ENCODE measurements around the gene STIMATE.

Gene STIMATE

GRCh38 chr3:52865994-52866393 is 31.4 kb downstream of the STIMATE start:
- DNase-seq: no peak

DNA sequence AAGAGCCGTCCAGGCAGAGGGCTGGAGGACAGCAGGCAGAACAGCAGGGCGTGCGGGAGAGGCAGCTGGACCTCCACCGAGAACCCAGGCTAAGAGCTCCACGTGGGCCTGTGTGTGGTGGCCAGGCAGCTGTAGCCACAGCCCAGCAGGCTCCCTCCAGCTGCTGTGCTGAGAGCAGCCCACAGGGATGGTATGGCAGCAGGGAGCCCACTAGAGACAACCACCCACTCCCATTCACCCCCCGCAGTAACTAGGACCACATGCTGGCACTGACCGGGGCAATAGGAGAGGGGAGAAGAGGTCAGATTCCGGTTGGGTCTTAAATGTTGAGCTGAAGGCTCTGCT is 37.0 kb downstream of the STIMATE start:
- no peak for DNase-seq

DNA sequence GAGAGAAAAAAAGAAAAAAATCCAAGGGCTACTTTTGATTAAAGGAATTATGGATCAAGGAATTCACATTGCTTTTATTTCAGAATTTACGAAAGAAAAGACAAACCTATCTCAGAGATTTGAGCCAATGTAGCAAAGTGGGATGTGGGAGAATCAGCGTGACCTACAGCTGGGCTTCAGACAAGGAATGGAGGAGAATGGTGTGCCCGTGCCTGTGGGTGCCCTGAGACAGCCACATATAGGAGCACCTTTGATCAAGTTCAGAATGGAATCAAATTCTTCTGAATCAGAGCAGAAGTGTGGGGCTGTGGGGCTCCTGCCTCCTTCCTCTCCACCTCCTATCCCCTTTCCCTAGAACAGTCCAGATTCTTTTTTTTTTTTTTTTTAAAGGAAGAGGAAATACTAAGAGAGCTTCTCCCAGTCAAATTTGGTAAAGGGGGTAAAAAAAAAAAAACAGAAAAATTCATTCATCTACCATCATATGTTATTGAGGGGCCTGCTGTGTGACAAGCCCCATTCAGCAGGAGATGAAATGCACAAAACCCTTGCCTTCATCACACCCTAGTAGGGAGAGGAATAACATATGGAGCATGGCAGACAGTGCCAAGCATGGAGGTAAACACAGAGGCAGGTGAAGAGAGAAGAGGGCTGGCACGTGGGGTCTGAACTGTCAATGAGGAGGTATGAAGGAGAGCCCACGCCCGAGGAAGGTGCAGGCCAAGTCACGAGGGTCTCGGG is 37.5 kb downstream of the STIMATE start:
- no peak for DNase-seq

- no peak for DNase-seq
These were observed 39.5 kb downstream of the STIMATE start for GRCh38 chr3:52857864-52858263.

DNA sequence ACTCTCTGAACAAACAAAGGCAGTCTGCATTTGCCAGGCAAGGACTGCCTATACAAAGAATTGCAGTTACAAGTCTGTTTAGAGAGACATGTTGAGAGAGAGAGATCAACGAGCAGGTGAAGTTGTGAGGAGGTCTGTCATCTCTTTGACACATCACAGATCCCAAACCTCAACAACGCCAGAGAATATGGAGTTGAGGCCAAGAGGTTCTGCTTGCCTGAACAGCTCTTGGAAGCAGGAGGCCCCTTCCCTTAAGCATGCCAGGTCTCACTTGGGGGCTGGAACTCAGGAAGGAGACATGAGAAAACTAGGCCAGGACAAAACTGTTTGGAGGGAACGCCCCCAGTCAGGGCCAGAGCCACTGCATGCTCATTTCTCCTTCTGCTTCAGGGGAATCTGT is 40.2 kb downstream of the STIMATE start:
- no peak for DNase-seq

GRCh38 chr3:52856666-52857065 is 40.7 kb downstream of the STIMATE start:
- DNase-seq: no peak

- DNase-seq: no peak
These were observed 43.3 kb downstream of the STIMATE start for GRCh38 chr3:52854013-52854412.

GRCh38 chr3:52852419-52852818 is 44.9 kb downstream of the STIMATE start:
- no peak for DNase-seq

GRCh38 chr3:52851348-52851747 is 46.0 kb downstream of the STIMATE start:
- DNase-seq: no peak

GRCh38 chr3:52849656-52850055 is 47.7 kb downstream of the STIMATE start:
- DNase-seq: no peak

- DNase-seq: no peak
These were observed 48.7 kb downstream of the STIMATE start for GRCh38 chr3:52848617-52849016.

DNA sequence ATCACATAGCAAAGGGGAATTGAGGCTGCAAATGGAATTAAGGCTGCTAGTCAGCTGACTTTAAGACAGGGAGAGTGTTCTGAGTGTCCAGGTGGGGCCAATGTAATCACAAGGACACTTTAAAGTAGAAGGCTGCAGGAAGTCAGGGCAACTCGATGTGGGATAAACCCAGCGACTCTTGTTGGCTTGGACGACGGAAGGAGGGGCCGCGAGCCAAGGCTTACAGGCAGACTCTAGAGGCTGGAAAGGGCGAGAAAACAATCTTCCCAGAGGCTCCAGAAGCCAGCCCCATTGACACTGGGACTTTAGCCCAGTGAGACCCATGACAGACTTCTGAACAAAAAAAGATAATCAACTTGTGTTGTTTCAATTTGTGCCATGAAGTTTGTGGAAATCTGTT is 49.6 kb downstream of the STIMATE start:
- DNase-seq: no peak

DNA sequence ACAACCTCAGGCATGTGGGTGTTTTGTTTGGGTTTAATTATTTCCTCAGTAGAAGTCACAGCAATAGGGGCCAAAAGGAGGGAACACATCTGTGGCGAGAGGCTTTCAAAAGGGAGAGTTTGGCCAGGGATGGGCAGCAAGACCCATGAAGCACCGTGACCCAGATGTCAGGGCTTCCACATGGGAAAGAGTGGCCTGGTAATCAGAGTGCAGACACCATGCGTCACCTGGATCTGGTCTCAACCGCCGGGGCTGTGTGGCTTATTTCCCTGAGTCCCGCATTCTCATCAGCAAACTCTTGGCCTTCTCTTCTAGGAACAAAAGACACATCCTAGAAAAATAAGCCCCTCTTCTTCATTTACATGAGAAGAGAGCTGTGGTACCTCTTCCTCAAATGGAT is 50.1 kb downstream of the STIMATE start:
- DNase-seq: no peak

DNA sequence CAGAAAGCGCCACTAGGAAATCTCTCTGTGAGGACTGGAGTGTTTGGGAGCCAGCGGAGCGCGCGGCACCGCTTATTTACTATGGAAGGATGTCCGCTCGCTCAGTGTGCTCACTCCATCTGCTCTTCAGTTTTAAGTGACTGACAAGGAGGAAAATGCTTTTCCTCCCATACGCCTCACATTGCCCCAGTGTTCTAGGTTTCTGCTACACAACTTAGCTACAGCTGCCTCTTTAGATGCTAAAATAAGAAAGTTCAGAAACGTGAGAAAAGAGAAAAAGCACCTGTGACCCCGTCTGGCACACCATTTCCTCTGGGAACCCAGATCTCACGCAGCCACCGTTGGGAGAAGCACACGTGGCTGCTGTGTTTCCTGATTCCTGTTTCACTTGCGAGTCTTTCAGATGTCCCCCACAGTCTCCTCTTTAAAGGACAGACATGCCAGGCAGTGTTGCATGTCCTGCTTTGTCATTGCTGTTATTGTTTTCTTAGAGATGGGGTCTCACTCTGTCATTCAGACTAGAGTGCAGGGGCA is 50.8 kb downstream of the STIMATE start:
- DNase-seq: no peak

DNA sequence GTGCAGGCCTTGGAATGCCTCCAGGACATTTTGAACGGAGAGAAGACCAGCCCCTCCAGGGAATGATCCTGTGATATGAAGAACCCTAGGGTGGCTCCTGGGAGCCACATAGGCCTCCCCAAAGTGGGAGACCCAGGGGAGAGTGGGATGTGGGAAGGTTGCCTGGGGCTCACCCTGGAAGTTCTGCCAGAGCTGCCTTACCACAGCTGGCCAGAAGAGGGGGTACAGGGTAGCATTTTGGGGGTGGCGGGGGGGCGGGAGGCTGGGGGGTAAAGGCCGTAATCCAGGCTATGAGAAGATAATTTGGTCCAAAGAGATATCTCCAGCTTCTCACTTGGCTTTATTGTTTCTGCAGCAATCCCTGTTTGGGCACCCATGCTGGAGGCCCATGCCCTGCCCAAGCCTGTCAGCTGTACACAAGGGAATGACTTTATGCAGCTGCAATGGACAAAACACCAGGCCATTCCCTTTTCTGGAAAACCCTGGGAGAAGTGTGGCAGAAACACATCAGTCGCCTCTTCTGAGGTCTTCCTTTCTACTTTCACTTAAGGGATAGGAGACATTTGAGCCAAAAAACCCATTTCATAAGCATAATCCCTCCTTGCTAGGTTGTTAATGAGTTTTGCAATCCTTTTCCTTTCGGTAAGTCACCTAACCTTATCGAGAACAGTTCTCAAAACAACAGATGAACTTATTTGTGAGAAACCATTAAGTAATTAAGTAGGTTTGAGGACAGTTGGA is 51.5 kb downstream of the STIMATE start:
- peak; percentile 72 for DNase-seq

GRCh38 chr3:52845157-52845556 is 52.2 kb downstream of the STIMATE start:
- no peak for DNase-seq

GRCh38 chr3:52844290-52844975 is 52.9 kb downstream of the STIMATE start:
- no peak for DNase-seq

GRCh38 chr3:52843881-52844280 is 53.5 kb downstream of the STIMATE start:
- no peak for DNase-seq

- DNase-seq: no peak
These were observed 54.1 kb downstream of the STIMATE start for GRCh38 chr3:52843108-52843865.

- no peak for DNase-seq
These were observed 54.9 kb downstream of the STIMATE start for GRCh38 chr3:52842424-52842823.

DNA sequence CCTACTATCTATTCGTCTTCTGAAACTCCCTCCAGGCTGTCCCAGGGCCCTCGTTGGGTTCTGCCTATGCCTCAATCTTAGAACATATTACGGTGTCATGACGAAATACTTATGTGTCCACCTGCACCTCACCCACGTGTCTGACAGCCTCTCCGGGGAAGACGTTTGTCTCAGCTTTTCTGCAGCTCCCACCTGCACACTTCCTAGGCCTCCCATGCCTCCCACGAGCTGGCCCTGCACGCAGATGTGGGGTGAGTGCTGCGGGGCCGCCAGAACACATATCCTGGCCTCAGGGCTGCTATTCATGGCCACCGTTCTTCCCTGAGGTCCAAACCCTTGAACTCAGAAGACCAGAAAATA is 55.4 kb downstream of the STIMATE start:
- no peak for DNase-seq

- no peak for DNase-seq
These were observed 56.0 kb downstream of the STIMATE start for GRCh38 chr3:52841211-52841980.

Measured in activated effector memory CD4-positive, alpha-beta T cell treated with anti-CD3 and anti-CD28 coated beads, Interleukin-2, amount 50 U/mL, for 16 hours (primary cell).